Uterus (tissue), 4 donors: ENCODE measurements around the gene CYP3A5. TPM values are rescaled to one million over a fixed set of nuclear protein-coding genes. Genes with fewer than 3 reads are reported as not detected.

Experiments used
- DNase-seq, 2 donors: peaks; one replicate each; pipeline ENCODE4 v3.0.0-alpha.2; 2019 to 2020
- H3K27ac ChIP-seq, 2 donors: fragments of 200-600 bp; sonication (generic); 1 replicate in 1 of 2; 2 replicates in 1 of 2; pipeline ENCODE4 v1.5.1; 2016 to 2018
- H3K27me3 ChIP-seq, 2 donors: fragments of 200-600 bp; sonication (generic); one replicate each; pipeline ENCODE4 v1.5.1; 2018 to 2019; ENCODE audit warnings: control low read depth in 1 of 2
- H3K36me3 ChIP-seq, 2 donors: fragments of 200-600 bp; sonication (generic); one replicate each; pipeline ENCODE4 v1.5.1; 2019; ENCODE audit warnings: control low read depth in 1 of 2
- H3K4me1 ChIP-seq, 2 donors: fragments of 200-600 bp; sonication (generic); one replicate each; pipeline ENCODE4 v1.5.1; 2018 to 2019; ENCODE audit warnings: control low read depth in 1 of 2
- H3K4me3 ChIP-seq, 2 donors: fragments of 200-600 bp; sonication (generic); 1 replicate in 1 of 2; 2 replicates in 1 of 2; pipeline ENCODE4 v1.5.1; 2018 to 2019; ENCODE audit warnings: mild to moderate bottlenecking in 1 of 2
- H3K9me3 ChIP-seq, 2 donors: fragments of 200-600 bp; sonication (generic); one replicate each; pipeline ENCODE4 v1.5.1; 2019; ENCODE audit warnings: control low read depth in 1 of 2
- CTCF ChIP-seq, 4 experiments: fragments of 200-600 bp in 2 of 4; fragments of 450-650 bp in 2 of 4; sonication (generic) in 2 of 4; IDR thresholded peaks; one replicate each; pipeline ENCODE4 v1.5.1; 2016 to 2019; ENCODE audit warnings: antibody characterized with exemption in 4 of 4, mild to moderate bottlenecking in 2 of 4, moderate library complexity in 1 of 4
- POLR2A ChIP-seq, 2 donors: fragments of 450-650 bp; IDR thresholded peaks; one replicate each; pipeline ENCODE4 v1.6.1; 2016; ENCODE audit warnings: antibody characterized with exemption in 2 of 2, mild to moderate bottlenecking in 1 of 2, moderate library complexity in 1 of 2
- intact Hi-C: fragments of 100-400 bp; cut with DNase I; formaldehyde crosslinking; loops from one replicate; pipeline ENCODE4 v1.15.1; 2023; ENCODE audit warnings: low total_unique reads
- small RNA-seq: library from RNA; depleted of rRNA; stranded (forward); fragments of <200 nt; gene quantifications from one replicate; pipeline ENCODE3, GENCODE V24; 2016
- total RNA-seq, 4 donors: library from RNA; depleted of rRNA in 3 of 4; stranded (reverse); fragments of >200 nt in 3 of 4; gene quantifications; one replicate each; pipeline versions ENCODE4 v1.1.0 to v1.2.4, GENCODE V29; 2014 to 2023
- donor health status: DM: yes; HTN: yes; CAD: no.

Gene CYP3A5
- total RNA-seq, 4 donors from 2014 or later = 0.51 to 17.3 (median 4.4) TPM; not detected in 1

GRCh38 chr7:99599836-99600235 is 80.0 kb downstream of the CYP3A5 start:
- Histone ChIP-seq H3K36me3 (no peaks in the 10 kb centered on the region), H3K9me3 (no peaks in the 10 kb centered on the region), H3K27me3 (no peaks in the 10 kb centered on the region), H3K4me1 (no peaks in the 10 kb centered on the region), H3K4me3 (no peak overlapping the region), H3K27ac (no peak overlapping the region)
- TF ChIP-seq CTCF (IDR thresholded peaks at IDR 0.05) = no peak
- no peak for TF ChIP-seq POLR2A (IDR thresholded peaks at IDR 0.05)
- DNase-seq = no peak
- intact Hi-C loops = no loop called here

Small RNA genes lying within 50 kb of the gene (small RNA-seq; reads per million reads assigned to genes)
- gene CYP3A51P (not detected), gene CYP3A7-CYP3A51P (not detected)

Other genes with a start within 250 kb of the CYP3A5 start
- gene PTCD1, start 241.2 kb downstream of the CYP3A5 start, total RNA-seq = 10 to 100 TPM in 1 of 4 donors, 1 to 10 TPM in 3; 1.2 to 17.4 (median 7.5) TPM
- gene CPSF4, start 241.1 kb downstream of the CYP3A5 start, total RNA-seq = 10 to 100 TPM; 23.8 to 67.9 (median 38.4) TPM
- 100 to 1,000 TPM; 135 to 598 (median 384) TPM for gene ATP5MF, start 213.8 kb downstream of the CYP3A5 start, total RNA-seq
- gene ZNF789, start 207.1 kb downstream of the CYP3A5 start, total RNA-seq = 10 to 100 TPM in 3 of 4 donors, 1 to 10 TPM in 1; 1.5 to 24.5 (median 16.8) TPM
- gene ZNF394, start 179.7 kb downstream of the CYP3A5 start, total RNA-seq = 10 to 100 TPM; 22.8 to 55.0 (median 43.3) TPM
- gene ZKSCAN5, start 175.3 kb downstream of the CYP3A5 start, total RNA-seq = 10 to 100 TPM in 1 of 4 donors, 1 to 10 TPM in 3; 3.1 to 15.5 (median 9.2) TPM
- gene FAM200A, start 127.9 kb downstream of the CYP3A5 start, total RNA-seq = 10 to 100 TPM in 1 of 4 donors, 1 to 10 TPM in 3; 1.3 to 22.6 (median 5.1) TPM
- 100 to 1,000 TPM in 2 of 4 donors, 10 to 100 TPM in 2; 37.1 to 142 (median 99.9) TPM for gene ZNF655, start 121.4 kb downstream of the CYP3A5 start, total RNA-seq
- gene TMEM225B, start 81.7 kb downstream of the CYP3A5 start, total RNA-seq = 1 to 10 TPM in 1 of 4 donors, under 1 TPM in 3; 0.29 to 2.2 (median 0.66) TPM
- 10 to 100 TPM in 3 of 4 donors, 1 to 10 TPM in 1; 6.8 to 26.9 (median 22.8) TPM for gene ZSCAN25, start 63.0 kb downstream of the CYP3A5 start, total RNA-seq
- under 1 TPM in 1 of 4 donors, not detected in 3; 0.91 TPM for gene CYP3A7, start 55.2 kb upstream of the CYP3A5 start, total RNA-seq
- gene CYP3A4, start 104.2 kb upstream of the CYP3A5 start, total RNA-seq = under 1 TPM in 1 of 4 donors, not detected in 3; 0.18 TPM
- under 1 TPM in 1 of 4 donors, not detected in 3; 0.28 TPM for gene CYP3A43, start 148.0 kb upstream of the CYP3A5 start, total RNA-seq
- gene OR2AE1, start 197.0 kb upstream of the CYP3A5 start, total RNA-seq = not detected
- 10 to 100 TPM; 22.6 to 51.7 (median 44.3) TPM for gene TRIM4, start 239.5 kb upstream of the CYP3A5 start, total RNA-seq
- under 1 TPM in 1 of 4 donors, not detected in 3; 0.79 TPM for gene GJC3, start 249.6 kb upstream of the CYP3A5 start, total RNA-seq